D721Med (cell line): ENCODE measurements around the gene SFT2D2.
A peak's percentile ranks its signal among the peaks of the same experiment; 100 is the strongest.

ENCODE experiments used
- DNase-seq: peaks from one replicate; pipeline ENCODE4 v3.0.0; 2011; ENCODE audit warnings: low spot score; ENCODE audit not compliant: insufficient read length
- FAIRE-seq: peaks from 2 replicates; lab custom pipeline; 2011; peaks lifted over from hg19 to GRCh38; lab: Jason Lieb, UNC
- CTCF ChIP-seq: IDR thresholded peaks from 2 replicates; pipeline ENCODE4 v1.5.1; 2012; ENCODE audit warnings: mild to moderate bottlenecking, control low read depth; ENCODE audit not compliant: insufficient read depth; ENCODE audit errors: missing control alignments

The SFT2D2 gene

GRCh38 chr1:168281603-168282325 is 56.0 kb downstream of the SFT2D2 start:
- peak; percentile 21 for FAIRE-seq
- TF ChIP-seq CTCF, result no peak
- DNase-seq, result no peak

- DNase-seq (no peak), FAIRE-seq (no peak)
- TF ChIP-seq CTCF, result no peak
Measured at GRCh38 chr1:168285521-168285790, 59.7 kb downstream of the SFT2D2 start.

- no peak for TF ChIP-seq CTCF
- DNase-seq (no peak), FAIRE-seq (peak; percentile 77)
Measured at GRCh38 chr1:168285971-168286927, 60.4 kb downstream of the SFT2D2 start.

GRCh38 chr1:168287237-168287664 is 61.4 kb downstream of the SFT2D2 start:
- FAIRE-seq, result no peak
- DNase-seq, result no peak
- TF ChIP-seq CTCF, result no peak

- no peak for FAIRE-seq
- no peak for TF ChIP-seq CTCF
- DNase-seq, result no peak
Measured at GRCh38 chr1:168288311-168289052, 62.7 kb downstream of the SFT2D2 start.

GRCh38 chr1:168291222-168291837 is 65.5 kb downstream of the SFT2D2 start:
- FAIRE-seq (no peak), DNase-seq (no peak)
- no peak for TF ChIP-seq CTCF
